GM12864 (cell line): Measurements from ENCODE around the gene WDFY2.
"Not testable (repeated sequence)": the region's sequence is repeated elsewhere in the genome, so short reads cannot be mapped to it uniquely, and the experiment has no call there.

Experiments used
- DNase-seq: peaks from one replicate; pipeline ENCODE4 v3.0.0-alpha.2; 2011; ENCODE audit warnings: low read depth
- H3K4me3 ChIP-seq: 2 replicates; pipeline ENCODE4 v1.5.1; 2011; ENCODE audit warnings: mild to moderate bottlenecking, low read depth, low read length, control low read depth
- TF ChIP-seq, protein P1 (sequence below): IDR thresholded peaks from 2 replicates; pipeline ENCODE4 v1.5.1; 2011; ENCODE audit warnings: low read depth, mild to moderate bottlenecking, moderate library complexity, low read length, control low read depth, inconsistent platforms; ENCODE audit errors: missing control alignments

Gene WDFY2, protein sequence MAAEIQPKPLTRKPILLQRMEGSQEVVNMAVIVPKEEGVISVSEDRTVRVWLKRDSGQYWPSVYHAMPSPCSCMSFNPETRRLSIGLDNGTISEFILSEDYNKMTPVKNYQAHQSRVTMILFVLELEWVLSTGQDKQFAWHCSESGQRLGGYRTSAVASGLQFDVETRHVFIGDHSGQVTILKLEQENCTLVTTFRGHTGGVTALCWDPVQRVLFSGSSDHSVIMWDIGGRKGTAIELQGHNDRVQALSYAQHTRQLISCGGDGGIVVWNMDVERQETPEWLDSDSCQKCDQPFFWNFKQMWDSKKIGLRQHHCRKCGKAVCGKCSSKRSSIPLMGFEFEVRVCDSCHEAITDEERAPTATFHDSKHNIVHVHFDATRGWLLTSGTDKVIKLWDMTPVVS

DNA sequence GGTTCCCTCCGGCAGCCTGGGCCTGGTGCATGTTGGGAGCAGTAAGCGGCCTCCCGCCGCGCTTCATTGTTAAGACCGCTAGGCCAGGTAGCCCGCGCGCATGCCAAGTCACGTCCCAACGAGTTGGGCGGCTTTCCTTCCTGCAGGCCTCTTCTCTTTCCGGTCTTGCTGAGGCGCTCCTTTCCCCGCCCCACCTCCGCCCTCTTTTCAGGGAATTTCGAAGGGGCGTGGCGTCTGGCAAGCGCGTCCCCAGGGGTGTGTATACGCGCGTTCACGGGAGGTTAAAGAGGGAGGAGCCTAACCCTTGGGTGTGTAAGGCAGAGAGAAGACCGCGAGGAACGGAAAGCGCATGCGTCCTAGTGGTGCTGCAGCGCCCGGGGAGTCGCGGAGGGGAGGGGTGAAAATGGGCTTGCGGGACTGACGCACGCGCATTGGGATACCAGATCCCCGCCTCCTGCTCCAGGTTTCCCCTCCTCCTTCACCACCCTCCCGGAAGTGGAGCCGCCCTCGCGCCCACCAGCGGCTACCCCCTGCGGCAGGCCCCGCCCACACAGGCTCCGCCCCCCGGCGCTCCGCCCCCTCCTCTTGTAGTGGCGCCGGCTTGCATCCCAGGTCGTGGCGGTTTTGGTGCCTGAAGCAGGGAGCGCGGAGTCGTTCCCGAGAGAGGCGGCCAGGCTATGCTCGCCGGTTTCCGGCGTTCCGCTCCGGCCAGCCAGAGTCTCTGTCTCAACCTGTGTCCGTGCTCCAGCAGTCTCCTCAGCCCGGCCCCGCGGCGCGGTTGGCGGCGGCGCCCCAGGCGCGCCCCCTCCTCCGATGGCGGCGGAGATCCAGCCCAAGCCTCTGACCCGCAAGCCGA lies at the start of gene WDFY2:
Gene WDFY2 (plus strand): TSS at position 588 of the 856 bp plus-strand sequence. CDS start 226 bp downstream, at position 814.
- TF ChIP-seq, protein P1, sequence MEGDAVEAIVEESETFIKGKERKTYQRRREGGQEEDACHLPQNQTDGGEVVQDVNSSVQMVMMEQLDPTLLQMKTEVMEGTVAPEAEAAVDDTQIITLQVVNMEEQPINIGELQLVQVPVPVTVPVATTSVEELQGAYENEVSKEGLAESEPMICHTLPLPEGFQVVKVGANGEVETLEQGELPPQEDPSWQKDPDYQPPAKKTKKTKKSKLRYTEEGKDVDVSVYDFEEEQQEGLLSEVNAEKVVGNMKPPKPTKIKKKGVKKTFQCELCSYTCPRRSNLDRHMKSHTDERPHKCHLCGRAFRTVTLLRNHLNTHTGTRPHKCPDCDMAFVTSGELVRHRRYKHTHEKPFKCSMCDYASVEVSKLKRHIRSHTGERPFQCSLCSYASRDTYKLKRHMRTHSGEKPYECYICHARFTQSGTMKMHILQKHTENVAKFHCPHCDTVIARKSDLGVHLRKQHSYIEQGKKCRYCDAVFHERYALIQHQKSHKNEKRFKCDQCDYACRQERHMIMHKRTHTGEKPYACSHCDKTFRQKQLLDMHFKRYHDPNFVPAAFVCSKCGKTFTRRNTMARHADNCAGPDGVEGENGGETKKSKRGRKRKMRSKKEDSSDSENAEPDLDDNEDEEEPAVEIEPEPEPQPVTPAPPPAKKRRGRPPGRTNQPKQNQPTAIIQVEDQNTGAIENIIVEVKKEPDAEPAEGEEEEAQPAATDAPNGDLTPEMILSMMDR, result no peak
- DNase-seq, result peak; percentile 99
- H3K4me3 ChIP-seq, result peak within 1 kb of the TSS; percentile 97

DNA sequence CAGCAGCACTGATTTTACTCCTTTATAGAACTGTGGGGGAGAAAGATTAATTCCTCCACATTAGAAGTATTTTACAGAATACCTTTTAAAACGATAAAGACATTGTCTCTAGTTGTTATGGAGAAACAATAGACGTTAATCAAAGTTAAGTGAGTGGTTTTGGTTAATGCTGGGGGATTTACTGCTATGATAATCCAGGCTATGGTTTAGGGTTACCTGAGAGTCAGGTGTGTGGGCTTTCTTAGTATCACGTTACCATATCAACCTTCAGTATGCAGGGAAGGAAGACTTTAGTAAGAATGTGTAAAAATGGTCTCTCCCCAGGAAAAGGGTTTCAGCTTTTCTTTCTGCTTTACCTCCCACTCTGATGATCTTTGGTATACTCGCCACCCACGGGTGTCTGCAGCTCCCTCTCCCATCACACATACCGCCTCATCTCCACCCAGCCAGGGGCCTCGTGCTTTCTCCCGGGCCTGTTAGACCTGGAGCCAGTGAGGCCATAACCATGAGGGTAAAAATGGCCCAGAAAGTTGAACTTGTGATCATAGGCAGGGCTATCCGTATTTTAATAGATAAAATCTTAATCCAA lies 45.6 kb upstream of the WDFY2 start:
- TF ChIP-seq, protein P1, result no peak
- no peak for DNase-seq
- no peak overlapping the region for H3K4me3 ChIP-seq

DNA sequence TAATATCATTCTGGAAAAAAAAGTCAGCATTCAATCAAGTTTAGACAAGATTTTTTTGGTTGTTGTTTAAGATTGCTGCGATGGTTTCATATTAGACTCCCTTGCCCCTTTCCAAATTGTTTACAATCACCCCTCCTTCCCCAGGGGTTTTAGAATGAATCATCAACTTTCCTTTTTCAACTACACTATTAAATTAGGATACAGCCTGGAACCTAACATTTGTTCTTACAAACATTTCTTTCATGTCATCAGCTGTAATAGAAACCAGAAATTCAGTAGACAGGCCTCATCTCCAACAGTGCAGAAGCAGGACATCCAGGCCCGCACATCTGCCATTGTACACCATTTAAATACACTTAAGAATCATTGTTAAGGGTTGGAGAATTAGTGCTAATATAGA lies 44.4 kb upstream of the WDFY2 start:
- DNase-seq, result no peak
- no peak overlapping the region for H3K4me3 ChIP-seq
- TF ChIP-seq, protein P1, result no peak

DNA sequence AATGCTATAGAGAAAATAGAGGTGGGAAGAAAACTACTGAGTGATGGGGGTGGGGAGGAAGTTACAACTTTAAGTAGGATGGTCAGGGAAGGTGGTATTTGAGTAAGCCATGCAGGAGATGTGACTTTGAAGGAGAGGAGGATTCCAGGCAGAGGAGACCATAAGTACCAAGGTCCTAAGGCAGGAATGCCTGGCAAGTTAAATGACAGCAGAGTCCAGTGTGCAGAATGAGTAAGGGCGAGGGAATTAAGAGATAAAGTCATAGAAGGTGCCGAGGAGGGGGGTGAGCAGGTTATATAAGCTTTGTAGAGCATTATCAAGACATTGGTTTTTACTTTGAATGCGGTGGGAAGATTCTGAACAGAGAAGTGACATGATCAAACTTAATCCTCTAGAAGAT lies 43.2 kb upstream of the WDFY2 start:
- TF ChIP-seq, protein P1, result no peak
- no peak for DNase-seq
- no peak overlapping the region for H3K4me3 ChIP-seq

DNA sequence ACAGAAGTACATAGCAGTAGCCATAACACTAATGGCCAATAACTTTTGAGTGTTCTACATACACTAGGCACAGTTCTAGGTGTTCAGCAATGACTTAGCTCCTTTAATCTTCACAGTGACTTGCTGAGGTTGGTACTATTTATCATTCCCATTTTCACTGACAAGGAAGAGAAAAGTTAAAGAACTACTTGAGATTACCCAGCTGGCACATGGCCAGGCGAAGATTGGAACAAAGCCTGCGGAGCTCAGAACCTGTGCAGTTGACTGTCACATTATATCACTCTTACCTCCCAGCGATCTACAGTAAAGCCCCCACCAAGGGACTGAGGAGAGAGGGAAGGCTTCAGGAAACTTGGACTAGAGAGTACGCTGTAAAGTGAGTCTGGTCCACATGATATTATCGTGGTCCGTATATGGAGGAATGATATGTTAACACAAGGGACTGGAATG lies 42.4 kb upstream of the WDFY2 start:
- DNase-seq, result no peak
- H3K4me3 ChIP-seq, result no peak overlapping the region
- TF ChIP-seq, protein P1, result no peak

DNA sequence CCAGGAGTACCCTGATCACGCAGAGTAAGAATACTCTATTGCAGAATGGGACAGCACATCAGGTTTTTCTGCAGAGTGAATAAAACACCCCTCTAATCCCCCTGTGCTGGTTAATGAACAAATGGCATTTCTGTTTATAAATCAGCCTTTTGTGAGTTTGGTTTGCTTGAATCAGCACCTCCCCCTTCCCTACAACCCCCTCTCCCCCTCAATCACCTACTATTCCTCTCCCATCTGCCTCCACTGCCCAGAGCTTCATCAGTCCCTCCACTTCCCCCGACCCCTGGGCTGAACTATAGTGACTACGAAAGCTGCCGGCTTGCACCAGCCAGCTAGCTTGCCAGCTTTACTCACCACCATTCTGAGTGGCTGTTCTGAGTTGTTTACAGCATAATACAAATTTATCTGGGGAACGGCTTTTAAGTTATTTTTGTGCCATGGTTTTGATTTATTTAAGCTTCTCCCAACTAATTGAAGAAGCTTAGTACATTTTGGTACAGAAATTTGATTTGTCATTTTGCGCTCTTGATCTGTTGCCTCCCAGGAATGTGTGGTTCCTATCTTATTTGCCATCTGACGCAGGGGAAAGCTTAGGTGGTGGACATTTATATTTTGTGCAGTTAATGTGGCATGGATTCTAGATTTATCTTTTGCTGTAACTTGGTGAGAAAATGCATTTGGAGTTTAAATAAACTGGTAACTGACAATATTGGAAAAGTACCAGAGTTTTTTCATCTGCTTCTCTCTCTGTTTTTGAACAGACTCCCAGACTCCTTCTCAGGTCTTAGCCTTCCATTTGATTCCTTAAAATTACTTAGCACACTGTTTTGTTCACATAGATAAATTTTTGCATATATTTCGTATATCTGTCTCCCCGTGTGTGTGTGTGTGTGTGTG lies 41.7 kb upstream of the WDFY2 start:
- DNase-seq, result no peak
- TF ChIP-seq, protein P1, result no peak
- no peak overlapping the region for H3K4me3 ChIP-seq

DNA sequence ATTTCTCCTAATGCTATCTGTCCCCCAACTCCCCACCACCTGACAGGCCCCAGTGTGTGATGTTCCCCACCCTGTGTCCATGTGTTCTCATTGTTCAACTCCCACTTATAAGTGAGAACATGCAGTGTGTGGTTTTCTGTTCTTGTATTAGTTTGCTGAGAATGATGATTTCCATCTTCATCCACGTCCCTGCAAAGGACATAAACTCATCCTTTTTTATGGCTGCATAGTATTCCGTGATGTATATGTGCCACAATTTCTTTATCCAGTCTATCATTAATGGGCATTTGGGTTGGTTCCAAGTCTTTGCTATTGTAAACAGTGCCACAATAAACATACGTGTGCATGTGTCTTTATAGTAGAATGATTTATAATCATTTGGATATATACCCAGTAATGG lies 38.8 kb upstream of the WDFY2 start:
- H3K4me3 ChIP-seq, DNase-seq: not testable (repeated sequence)
